Measurements from ENCODE around the gene BACH2. TPM values are rescaled to one million over a fixed set of nuclear protein-coding genes. Genes with fewer than 3 reads are reported as not detected.

The BACH2 gene
- polyA plus RNA-seq, 1 donor from 2014 or later, result 45.5 TPM

DNA sequence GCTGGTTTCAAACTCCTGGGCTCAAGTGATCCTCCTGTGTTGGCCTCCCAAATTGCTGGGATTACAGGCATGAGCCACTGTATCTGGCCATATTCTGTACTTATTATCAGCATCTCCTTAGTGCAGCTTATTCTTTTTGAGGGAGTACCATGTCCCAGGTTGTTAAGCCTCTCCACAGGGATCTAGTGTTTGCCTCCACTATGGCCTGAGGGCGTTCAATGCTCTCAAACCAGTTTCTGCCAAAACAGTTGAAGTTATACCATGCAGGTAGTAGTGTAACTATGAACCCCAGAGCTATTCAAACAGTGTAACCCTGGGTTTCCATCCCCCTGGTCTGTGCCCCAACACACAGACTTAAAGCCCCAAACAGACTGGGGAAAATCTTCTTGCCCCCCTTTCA, 81.7 kb downstream of the BACH2 start:
- no peaks in the 10 kb centered on the region for H3K9me2 ChIP-seq (ENCODE audit: insufficient read depth, low read length)
- H3K9ac ChIP-seq (ENCODE audit: low read length), result no peak overlapping the region
- H3K4me3 ChIP-seq (ENCODE audit: low read length), result no peak overlapping the region
- peaks cover 43% of the 10 kb centered on the region for H3K79me2 ChIP-seq (replicated peaks; ENCODE audit: insufficient read depth, low read length)
- H3K4me2 ChIP-seq (ENCODE audit: low read length), result no peak overlapping the region
- no peaks in the 10 kb centered on the region for H3K27me3 ChIP-seq (ENCODE audit: insufficient read depth, low read depth, low read length)
- no peaks in the 10 kb centered on the region for H4K20me1 ChIP-seq (ENCODE audit: insufficient read depth)
- peaks cover 17% of the 10 kb centered on the region for H3F3A ChIP-seq (ENCODE audit: insufficient read depth, low read length, poor library complexity, severe bottlenecking)
- no peak for TF ChIP-seq EZH2 (IDR thresholded peaks at IDR 0.05; ENCODE audit: borderline replicate concordance, insufficient read depth, low read length, poor library complexity, severe bottlenecking)
- TF ChIP-seq EP300 (conservative IDR thresholded peaks at IDR 0.05; ENCODE audit: poor library complexity, severe bottlenecking), result no peak
- TF ChIP-seq, protein P1, sequence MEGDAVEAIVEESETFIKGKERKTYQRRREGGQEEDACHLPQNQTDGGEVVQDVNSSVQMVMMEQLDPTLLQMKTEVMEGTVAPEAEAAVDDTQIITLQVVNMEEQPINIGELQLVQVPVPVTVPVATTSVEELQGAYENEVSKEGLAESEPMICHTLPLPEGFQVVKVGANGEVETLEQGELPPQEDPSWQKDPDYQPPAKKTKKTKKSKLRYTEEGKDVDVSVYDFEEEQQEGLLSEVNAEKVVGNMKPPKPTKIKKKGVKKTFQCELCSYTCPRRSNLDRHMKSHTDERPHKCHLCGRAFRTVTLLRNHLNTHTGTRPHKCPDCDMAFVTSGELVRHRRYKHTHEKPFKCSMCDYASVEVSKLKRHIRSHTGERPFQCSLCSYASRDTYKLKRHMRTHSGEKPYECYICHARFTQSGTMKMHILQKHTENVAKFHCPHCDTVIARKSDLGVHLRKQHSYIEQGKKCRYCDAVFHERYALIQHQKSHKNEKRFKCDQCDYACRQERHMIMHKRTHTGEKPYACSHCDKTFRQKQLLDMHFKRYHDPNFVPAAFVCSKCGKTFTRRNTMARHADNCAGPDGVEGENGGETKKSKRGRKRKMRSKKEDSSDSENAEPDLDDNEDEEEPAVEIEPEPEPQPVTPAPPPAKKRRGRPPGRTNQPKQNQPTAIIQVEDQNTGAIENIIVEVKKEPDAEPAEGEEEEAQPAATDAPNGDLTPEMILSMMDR (IDR thresholded peaks at IDR 0.05; ENCODE audit: poor library complexity, severe bottlenecking), result no peak
- TF ChIP-seq POLR2AphosphoS5 (IDR thresholded peaks at IDR 0.05), result no peak
- TF ChIP-seq REST (IDR thresholded peaks at IDR 0.05; ENCODE audit: borderline replicate concordance), result no peak
- TF ChIP-seq TAF1 (IDR thresholded peaks at IDR 0.05; ENCODE audit: low read depth), result no peak
- TF ChIP-seq RAD21 (conservative IDR thresholded peaks at IDR 0.05), result no peak
- TF ChIP-seq MXI1 (conservative IDR thresholded peaks at IDR 0.05; ENCODE audit: poor library complexity, severe bottlenecking), result no peak
- no peak for TF ChIP-seq SMC3 (conservative IDR thresholded peaks at IDR 0.05; ENCODE audit: poor library complexity)
- H3K27ac ChIP-seq (ENCODE audit: low read length), result no peak overlapping the region
- H3K9me3 ChIP-seq (ENCODE audit: low read length), result no peaks in the 10 kb centered on the region
- no peak overlapping the region for H2AFZ ChIP-seq (ENCODE audit: low read depth, low read length)
- H3K36me3 ChIP-seq (ENCODE audit: insufficient read depth, low read length), result no peaks in the 10 kb centered on the region

DNA sequence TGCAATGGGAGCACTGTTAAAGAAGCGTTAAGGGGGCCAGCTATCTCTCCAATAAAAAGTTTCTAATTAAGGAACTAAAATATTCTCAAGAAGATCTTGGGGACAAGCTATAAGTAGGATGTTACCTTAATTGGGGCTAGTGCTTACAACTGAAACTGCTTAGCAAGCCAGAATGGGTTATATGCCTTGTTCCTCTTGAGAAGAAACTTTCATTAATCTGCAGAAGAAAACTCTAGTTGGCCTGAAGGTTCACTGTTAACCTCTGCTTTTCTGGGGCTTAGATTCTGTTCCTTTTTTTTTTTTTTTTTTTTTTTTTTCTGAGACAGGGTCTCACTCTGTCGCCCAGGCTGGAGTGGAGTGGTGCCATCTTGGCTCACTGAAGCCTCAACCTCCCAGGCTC, 82.2 kb downstream of the BACH2 start:
- no peaks in the 10 kb centered on the region for H3K27me3 ChIP-seq (ENCODE audit: insufficient read depth, low read depth, low read length)
- no peak overlapping the region for H3K27ac ChIP-seq (ENCODE audit: low read length)
- peaks cover 45% of the 10 kb centered on the region for H3K79me2 ChIP-seq (replicated peaks; ENCODE audit: insufficient read depth, low read length)
- no peak overlapping the region for H3K9ac ChIP-seq (ENCODE audit: low read length)
- H4K20me1 ChIP-seq (ENCODE audit: insufficient read depth), result no peaks in the 10 kb centered on the region
- no peaks in the 10 kb centered on the region for H3K36me3 ChIP-seq (ENCODE audit: insufficient read depth, low read length)
- no peak overlapping the region for H3K4me2 ChIP-seq (ENCODE audit: low read length)
- H3K9me2 ChIP-seq (ENCODE audit: insufficient read depth, low read length), result no peaks in the 10 kb centered on the region
- no peak overlapping the region for H2AFZ ChIP-seq (ENCODE audit: low read depth, low read length)
- TF ChIP-seq MXI1 (conservative IDR thresholded peaks at IDR 0.05; ENCODE audit: poor library complexity, severe bottlenecking) (no peak), SMC3 (conservative IDR thresholded peaks at IDR 0.05; ENCODE audit: poor library complexity) (no peak), TAF1 (IDR thresholded peaks at IDR 0.05; ENCODE audit: low read depth) (no peak), REST (IDR thresholded peaks at IDR 0.05; ENCODE audit: borderline replicate concordance) (no peak), EZH2 (IDR thresholded peaks at IDR 0.05; ENCODE audit: borderline replicate concordance, insufficient read depth, low read length, poor library complexity, severe bottlenecking) (no peak), EP300 (conservative IDR thresholded peaks at IDR 0.05; ENCODE audit: poor library complexity, severe bottlenecking) (no peak), RAD21 (conservative IDR thresholded peaks at IDR 0.05) (no peak), POLR2AphosphoS5 (IDR thresholded peaks at IDR 0.05) (no peak)
- TF ChIP-seq, protein P1 (IDR thresholded peaks at IDR 0.05; ENCODE audit: poor library complexity, severe bottlenecking), result no peak
- no peak overlapping the region for H3K4me3 ChIP-seq (ENCODE audit: low read length)
- no peaks in the 10 kb centered on the region for H3K9me3 ChIP-seq (ENCODE audit: low read length)
- peaks cover 17% of the 10 kb centered on the region for H3F3A ChIP-seq (ENCODE audit: insufficient read depth, low read length, poor library complexity, severe bottlenecking)
